Astrocyte (in vitro differentiated cells and primary cell): ENCODE results near the gene ICOSLG. TPM values are rescaled to one million over a fixed set of nuclear protein-coding genes. Genes with fewer than 3 reads are reported as not detected.
"Not testable (repeated sequence)": the region's sequence is repeated elsewhere in the genome, so short reads cannot be mapped to it uniquely, and the experiment has no call there.

Experiments used
- DNase-seq: peaks from one replicate; pipeline ENCODE4 v3.0.0-alpha.2; 2010; ENCODE audit warnings: low read depth
- FAIRE-seq: peaks from 2 replicates; lab custom pipeline; 2011; peaks lifted over from hg19 to GRCh38; lab: Jason Lieb, UNC
- H2AFZ ChIP-seq: 2 replicates; pipeline ENCODE4 v1.6.0; 2012; ENCODE audit warnings: low read depth, low read length, inconsistent platforms
- H3K27ac ChIP-seq: 2 replicates; pipeline ENCODE4 v1.5.1; 2011; ENCODE audit warnings: low read depth, low read length, inconsistent platforms
- H3K27me3 ChIP-seq: 2 replicates; pipeline ENCODE4 v1.6.0; 2011; ENCODE audit warnings: low read length, inconsistent platforms; ENCODE audit not compliant: insufficient read depth
- H3K36me3 ChIP-seq: 2 replicates; pipeline ENCODE4 v1.5.1; 2011; ENCODE audit warnings: low read length, inconsistent platforms; ENCODE audit not compliant: insufficient read depth
- H3K4me1 ChIP-seq: 2 replicates; pipeline ENCODE4 v1.5.1; 2011; ENCODE audit warnings: low read length, inconsistent platforms; ENCODE audit not compliant: insufficient read depth
- H3K4me2 ChIP-seq: 2 replicates; pipeline ENCODE4 v1.6.0; 2012; ENCODE audit warnings: low read length, inconsistent platforms
- H3K4me3 ChIP-seq: 2 replicates; pipeline ENCODE4 v1.5.1; 2011; ENCODE audit warnings: low read depth, mild to moderate bottlenecking, low read length, inconsistent platforms; ENCODE audit not compliant: insufficient read depth
- H3K79me2 ChIP-seq: 2 replicates; pipeline ENCODE4 v1.6.0; 2012; ENCODE audit warnings: mild to moderate bottlenecking, low read length, inconsistent platforms; ENCODE audit not compliant: insufficient read depth
- H3K9ac ChIP-seq: 2 replicates; pipeline ENCODE4 v1.6.0; 2012; ENCODE audit warnings: mild to moderate bottlenecking, low read length, inconsistent platforms
- H3K9me3 ChIP-seq: 2 replicates; pipeline ENCODE4 v1.5.1; 2012; ENCODE audit warnings: low read depth, mild to moderate bottlenecking, low read length, inconsistent platforms; ENCODE audit not compliant: insufficient read depth
- H4K20me1 ChIP-seq: 2 replicates; pipeline ENCODE4 v1.6.0; 2012; ENCODE audit warnings: low read length, inconsistent platforms; ENCODE audit not compliant: insufficient read depth
- H3K27ac Mint-ChIP-seq: one replicate; pipeline ENCODE4 v1.8.0; 2021; ENCODE audit warnings: mild to moderate bottlenecking, mixed read lengths; ENCODE audit not compliant: unreplicated experiment
- H3K27me3 Mint-ChIP-seq: one replicate; pipeline ENCODE4 v1.8.0; 2021; ENCODE audit warnings: low read depth, mixed read lengths; ENCODE audit not compliant: unreplicated experiment
- H3K36me3 Mint-ChIP-seq: one replicate; pipeline ENCODE4 v1.8.0; 2021; ENCODE audit warnings: low read depth, mixed read lengths; ENCODE audit not compliant: unreplicated experiment
- H3K4me1 Mint-ChIP-seq: one replicate; pipeline ENCODE4 v1.8.0; 2021; ENCODE audit warnings: low read depth, mixed read lengths; ENCODE audit not compliant: unreplicated experiment
- H3K4me3 Mint-ChIP-seq: one replicate; pipeline ENCODE4 v1.8.0; 2021; ENCODE audit warnings: mild to moderate bottlenecking, moderate library complexity, mixed read lengths; ENCODE audit not compliant: unreplicated experiment
- H3K9me3 Mint-ChIP-seq: one replicate; pipeline ENCODE4 v1.8.0; 2021; ENCODE audit warnings: mild to moderate bottlenecking, mixed read lengths; ENCODE audit not compliant: unreplicated experiment
- total RNA-seq: library from RNA; stranded (reverse); gene quantifications from 2 replicates; pipeline ENCODE4 v1.2.1, GENCODE V29; 2021

ICOSLG gene
- total RNA-seq, 1 donor from 2014 or later = 4.7 TPM

DNA sequence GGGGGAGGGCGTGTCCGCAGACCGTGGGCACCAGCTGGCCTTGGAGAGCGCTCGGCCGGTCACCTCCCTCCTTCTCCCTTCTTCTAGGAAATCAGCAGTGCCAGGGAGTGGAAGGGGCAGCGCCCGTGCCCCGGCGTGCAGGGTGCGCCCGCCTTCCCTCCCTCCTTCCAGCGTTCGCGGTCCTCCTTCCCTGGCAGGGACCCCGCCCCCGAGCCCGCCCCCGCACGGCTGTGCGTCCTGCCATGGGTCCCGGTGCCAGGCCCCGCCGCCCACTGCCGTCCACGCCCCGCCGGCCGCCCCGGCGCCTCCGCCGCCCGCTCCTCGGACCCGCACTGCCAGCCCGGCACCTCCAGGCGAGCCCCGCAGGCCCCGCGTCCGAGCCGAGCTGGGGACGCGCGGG is 390 bp downstream of the ICOSLG start:
- not testable (repeated sequence) for H3K9me3 Mint-ChIP-seq, FAIRE-seq, H3K4me1 Mint-ChIP-seq, H3K4me2 ChIP-seq, H3K79me2 ChIP-seq, H3K9me3 ChIP-seq, H3K27ac Mint-ChIP-seq, H3K27ac ChIP-seq, H3K36me3 Mint-ChIP-seq, H3K36me3 ChIP-seq, H2AFZ ChIP-seq, H4K20me1 ChIP-seq, H3K27me3 ChIP-seq, H3K4me1 ChIP-seq, H3K9ac ChIP-seq, H3K4me3 ChIP-seq, DNase-seq, H3K27me3 Mint-ChIP-seq, H3K4me3 Mint-ChIP-seq

DNA sequence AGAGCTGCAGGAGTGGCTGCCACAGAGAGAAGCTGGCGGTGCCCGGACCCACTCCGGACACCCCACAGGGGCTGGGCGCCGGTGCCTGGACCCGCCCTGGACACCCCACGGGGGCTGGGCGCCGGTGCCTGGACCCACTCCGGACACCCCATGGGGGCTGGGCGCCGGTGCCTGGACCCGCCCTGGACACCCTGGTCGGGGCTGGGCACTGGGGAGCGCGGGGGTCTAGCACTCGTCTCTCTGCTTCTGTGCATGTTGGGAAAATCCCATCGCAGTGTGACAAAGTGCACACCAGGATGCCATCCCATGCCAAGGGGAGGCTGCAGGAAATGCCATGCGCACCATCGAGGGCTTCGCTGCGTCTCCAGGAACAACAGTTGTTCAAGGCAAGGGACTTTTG is 11.2 kb downstream of the ICOSLG start:
- not testable (repeated sequence) for H3K27ac Mint-ChIP-seq, H3K4me1 Mint-ChIP-seq, H3K4me2 ChIP-seq, DNase-seq, H3K27me3 ChIP-seq, H3K4me3 ChIP-seq, H3K9ac ChIP-seq, H3K9me3 ChIP-seq, H4K20me1 ChIP-seq, H3K27ac ChIP-seq, H3K36me3 Mint-ChIP-seq, H3K36me3 ChIP-seq, H3K9me3 Mint-ChIP-seq, H2AFZ ChIP-seq, H3K4me1 ChIP-seq, H3K27me3 Mint-ChIP-seq, FAIRE-seq, H3K4me3 Mint-ChIP-seq, H3K79me2 ChIP-seq

DNA sequence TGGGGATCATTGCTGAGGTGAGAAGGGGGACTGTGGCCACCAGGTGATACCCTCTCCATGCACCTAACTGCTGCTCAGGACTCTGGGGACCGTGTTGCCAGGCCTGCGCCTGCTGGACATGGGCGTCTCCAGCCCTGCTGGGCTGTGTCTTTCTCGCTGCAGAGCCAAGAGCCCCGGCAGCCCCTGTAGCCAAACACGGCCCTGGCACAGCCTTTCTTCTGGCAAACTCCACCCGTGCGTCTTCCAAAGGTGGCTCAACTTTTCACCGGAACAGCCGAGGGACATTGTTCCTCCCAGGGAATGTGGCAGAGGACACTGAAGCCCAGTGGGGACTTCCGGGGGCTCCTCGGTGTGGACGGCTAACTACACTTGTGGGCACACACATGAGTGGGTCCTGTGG is 12.6 kb downstream of the ICOSLG start:
- not testable (repeated sequence) for H3K79me2 ChIP-seq, H3K4me3 Mint-ChIP-seq, H3K4me3 ChIP-seq, H4K20me1 ChIP-seq, H3K4me1 Mint-ChIP-seq, H3K27me3 Mint-ChIP-seq, H2AFZ ChIP-seq, H3K27me3 ChIP-seq, H3K4me2 ChIP-seq, H3K4me1 ChIP-seq, H3K36me3 Mint-ChIP-seq, H3K9me3 Mint-ChIP-seq, H3K27ac Mint-ChIP-seq, H3K36me3 ChIP-seq, H3K27ac ChIP-seq, H3K9me3 ChIP-seq, FAIRE-seq, DNase-seq, H3K9ac ChIP-seq

DNA sequence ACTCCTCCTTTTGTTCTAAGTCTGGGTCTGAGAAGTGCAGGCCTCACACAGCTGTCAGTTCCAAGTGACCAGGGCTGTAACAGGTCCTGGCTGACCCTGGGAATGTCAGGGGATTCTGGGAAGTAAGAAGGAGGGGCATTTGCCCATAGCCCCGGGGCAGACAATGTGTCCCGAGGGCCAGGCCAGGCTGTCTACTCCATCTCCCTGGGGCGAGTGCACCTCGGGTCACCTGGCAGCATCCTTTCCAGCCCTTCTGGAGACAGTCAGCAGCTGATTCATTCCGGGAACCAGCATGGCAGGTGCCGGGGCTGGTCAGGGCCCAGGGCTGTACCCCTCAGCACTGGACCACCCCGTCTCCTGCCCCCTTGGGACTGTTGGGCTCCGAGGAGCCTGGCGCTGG is 13.1 kb downstream of the ICOSLG start:
- H3K27me3 Mint-ChIP-seq, H3K36me3 ChIP-seq, H3K9me3 ChIP-seq, H3K4me1 Mint-ChIP-seq, H4K20me1 ChIP-seq, H3K36me3 Mint-ChIP-seq, H3K27me3 ChIP-seq, DNase-seq, H3K4me3 ChIP-seq, H2AFZ ChIP-seq, H3K4me3 Mint-ChIP-seq, H3K27ac ChIP-seq, H3K27ac Mint-ChIP-seq, H3K79me2 ChIP-seq, FAIRE-seq, H3K4me1 ChIP-seq, H3K9me3 Mint-ChIP-seq, H3K9ac ChIP-seq, H3K4me2 ChIP-seq: not testable (repeated sequence)

DNA sequence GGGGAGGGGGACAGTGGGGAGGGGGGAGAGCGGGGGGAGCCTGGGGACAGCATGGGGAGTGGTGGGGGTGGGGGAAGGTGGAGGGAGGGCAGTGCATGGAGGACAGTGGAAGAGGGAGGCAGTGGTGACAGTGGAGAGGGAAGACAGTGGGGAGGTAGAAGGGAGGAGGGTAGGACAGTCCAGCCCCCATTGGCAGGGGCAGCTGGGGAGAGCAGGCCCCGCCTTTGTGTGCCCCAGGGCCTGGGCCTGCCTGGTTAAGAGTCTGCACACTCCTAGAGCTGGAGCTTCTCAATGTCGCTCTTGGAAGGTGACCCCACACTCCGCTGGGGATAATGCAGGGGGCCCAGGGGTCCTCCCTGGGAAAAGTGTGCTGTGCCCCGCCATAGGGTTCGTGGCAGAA is 15.1 kb downstream of the ICOSLG start:
- not testable (repeated sequence) for H4K20me1 ChIP-seq, H3K9me3 ChIP-seq, H3K27ac ChIP-seq, H3K9me3 Mint-ChIP-seq, H3K27me3 Mint-ChIP-seq, H3K9ac ChIP-seq, H3K4me1 Mint-ChIP-seq, H3K4me3 ChIP-seq, H3K4me2 ChIP-seq, DNase-seq, H3K79me2 ChIP-seq, H3K36me3 ChIP-seq, H2AFZ ChIP-seq, H3K27me3 ChIP-seq, H3K27ac Mint-ChIP-seq, FAIRE-seq, H3K36me3 Mint-ChIP-seq, H3K4me3 Mint-ChIP-seq, H3K4me1 ChIP-seq

DNA sequence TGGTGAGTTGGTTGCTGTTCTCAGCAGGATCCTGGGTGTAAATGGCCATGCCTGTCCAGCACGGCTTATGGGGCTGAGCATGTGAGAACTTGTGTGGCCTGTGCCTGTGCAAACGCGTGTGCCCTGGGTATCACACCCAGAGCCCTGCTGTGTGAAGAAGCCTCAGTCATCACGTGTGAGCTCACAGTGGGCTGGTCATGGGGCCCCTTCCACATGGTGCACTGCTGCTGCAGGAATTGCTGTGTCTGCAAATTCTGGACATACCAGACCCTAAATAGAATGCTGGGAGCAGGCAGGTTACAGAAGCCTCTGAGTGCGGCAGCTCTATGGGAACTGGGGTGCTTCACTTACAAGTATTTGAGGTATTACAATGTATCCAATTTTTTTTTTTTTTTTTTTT is 17.4 kb downstream of the ICOSLG start:
- H3K79me2 ChIP-seq, H3K27me3 ChIP-seq, H3K4me1 Mint-ChIP-seq, H3K4me2 ChIP-seq, H3K27me3 Mint-ChIP-seq, H3K36me3 Mint-ChIP-seq, H3K9me3 Mint-ChIP-seq, H3K9me3 ChIP-seq, H3K9ac ChIP-seq, FAIRE-seq, H3K36me3 ChIP-seq, DNase-seq, H3K4me3 Mint-ChIP-seq, H3K4me1 ChIP-seq, H3K27ac ChIP-seq, H2AFZ ChIP-seq, H3K4me3 ChIP-seq, H3K27ac Mint-ChIP-seq, H4K20me1 ChIP-seq: not testable (repeated sequence)
